ENCODE measurements around the gene SLC30A4.

DNA sequence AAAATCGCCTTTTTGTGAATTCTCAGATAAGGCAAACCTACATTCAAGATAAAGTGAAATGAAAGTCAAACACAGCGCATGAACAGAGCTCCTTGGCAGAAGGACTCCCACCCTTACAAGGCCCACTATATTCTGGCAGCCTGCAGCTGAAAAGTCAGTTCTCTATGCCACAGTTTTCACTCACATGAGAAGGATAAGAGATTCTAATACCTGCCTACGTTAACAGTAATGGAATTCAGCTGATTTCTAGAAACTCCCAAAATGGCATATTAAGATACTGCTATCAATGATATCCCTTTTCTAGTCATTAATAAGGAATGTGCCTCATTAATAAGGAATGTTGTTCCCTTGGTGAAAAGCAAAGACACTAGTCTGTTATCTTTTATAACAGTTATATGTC, 27.0 kb downstream of the SLC30A4 start:
- TF ChIP-seq TAF1 (IDR thresholded peaks at IDR 0.05; ENCODE audit: borderline replicate concordance, insufficient read depth, low read length) (no peak), POLR2AphosphoS5 (IDR thresholded peaks at IDR 0.05; ENCODE audit: low read depth, low read length) (no peak), REST (IDR thresholded peaks at IDR 0.05; ENCODE audit: insufficient read depth in 1 of 2, low read depth in 2 of 2, low read length in 2 of 2) (no peak), SIN3A (IDR thresholded peaks at IDR 0.05; ENCODE audit: borderline replicate concordance, insufficient read depth, low read length) (no peak), FOXP2 (optimal IDR thresholded peaks at IDR 0.05; ENCODE audit: borderline replicate concordance, extremely low read depth, extremely low read length, insufficient read depth) (no peak)
